Activated CD4-positive, alpha-beta T cell treated with anti-CD3 and anti-CD28 coated beads, Interleukin-2, amount 10 ng/mL, durations not matched to agents 7 days and 5 days (primary cell): Measurements from ENCODE around the gene KRTAP2-2. TPM values are rescaled to one million over a fixed set of nuclear protein-coding genes. Genes with fewer than 3 reads are reported as not detected.
"Not testable (repeated sequence)": the region's sequence is repeated elsewhere in the genome, so short reads cannot be mapped to it uniquely, and the experiment has no call there.

Source experiments
- CTCF ChIA-PET: fragments of 350-600 bp; sonication (Branson Sonifier 250); formaldehyde crosslinking; loops from one replicate; lab custom pipeline; 2021; ENCODE audit warnings: antibody characterized with exemption; lab: Charles Lee
- POLR2A ChIA-PET: fragments of 350-600 bp; sonication (Branson Sonifier 250); formaldehyde crosslinking; loops from one replicate; lab custom pipeline; 2021; ENCODE audit warnings: antibody characterized with exemption; lab: Charles Lee
- DNase-seq: peaks from one replicate; pipeline ENCODE4 v3.0.0-alpha.2; 2020
- H3K27ac Mint-ChIP-seq: one replicate; pipeline ENCODE4 v1.8.0; 2021; ENCODE audit warnings: mild to moderate bottlenecking, moderate library complexity, mixed read lengths
- H3K27me3 Mint-ChIP-seq: one replicate; pipeline ENCODE4 v1.8.0; 2021; ENCODE audit warnings: mixed read lengths
- H3K36me3 Mint-ChIP-seq: one replicate; pipeline ENCODE4 v1.8.0; 2021; ENCODE audit warnings: low read depth, mixed read lengths
- H3K4me1 Mint-ChIP-seq: one replicate; pipeline ENCODE4 v1.8.0; 2021; ENCODE audit warnings: mixed read lengths
- H3K4me3 Mint-ChIP-seq: one replicate; pipeline ENCODE4 v1.8.0; 2021; ENCODE audit warnings: mild to moderate bottlenecking, moderate library complexity, mixed read lengths
- H3K9me3 Mint-ChIP-seq: one replicate; pipeline ENCODE4 v1.8.0; 2021; ENCODE audit warnings: mixed read lengths
- total RNA-seq, 2 experiments: library from RNA; stranded (reverse); gene quantifications; one replicate each; pipeline ENCODE4 v1.2.3, GENCODE V29; 2021

The KRTAP2-2 gene
- total RNA-seq, 2 experiments from 2014 or later = not detected

- H3K27ac Mint-ChIP-seq = no peak overlapping the region
Observed at GRCh38 chr17:41058741-41059140, 3.7 kb upstream of the KRTAP2-2 start.

GRCh38 chr17:41057547-41057946 lies 2.5 kb upstream of the KRTAP2-2 start:
- ChIA-PET POLR2A (no interaction called here), CTCF (no interaction called here)
- Mint-ChIP-seq H3K27me3 (peaks cover 27% of the 10 kb centered on the region), H3K4me3 (no peak overlapping the region), H3K4me1 (no peaks in the 10 kb centered on the region), H3K9me3 (peaks cover 7% of the 10 kb centered on the region), H3K36me3 (no peaks in the 10 kb centered on the region), H3K27ac (no peak overlapping the region)
- DNase-seq = no peak

More at GRCh38 chr17:41058741-41059140, 3.7 kb upstream of the KRTAP2-2 start:
- no peak for DNase-seq
- H3K36me3 Mint-ChIP-seq = no peaks in the 10 kb centered on the region
- ChIA-PET CTCF (interaction anchor here (0.6 kb wide), 1 partner anchor 348 kb away, joined by 5 read pairs; no protein-coding TSS in a partner anchor), POLR2A (no interaction called here)
- no peaks in the 10 kb centered on the region for H3K4me1 Mint-ChIP-seq
- H3K27me3 Mint-ChIP-seq = peaks cover 29% of the 10 kb centered on the region
- H3K4me3 Mint-ChIP-seq = no peak overlapping the region
- H3K9me3 Mint-ChIP-seq = peaks cover 7% of the 10 kb centered on the region

GRCh38 chr17:41054556-41054955 lies 474 bp downstream of the KRTAP2-2 start:
- H3K36me3 Mint-ChIP-seq, CTCF ChIA-PET, DNase-seq: not testable (repeated sequence)

GRCh38 chr17:41054025-41054424 lies 1.0 kb downstream of the KRTAP2-2 start:
- peaks cover 8% of the 10 kb centered on the region for H3K27me3 Mint-ChIP-seq
- DNase-seq = no peak

More at GRCh38 chr17:41054556-41054955, 474 bp downstream of the KRTAP2-2 start:
- H3K9me3 Mint-ChIP-seq, POLR2A ChIA-PET, H3K27ac Mint-ChIP-seq, H3K4me1 Mint-ChIP-seq, H3K4me3 Mint-ChIP-seq: not testable (repeated sequence)
- peaks cover 11% of the 10 kb centered on the region for H3K27me3 Mint-ChIP-seq

GRCh38 chr17:41052566-41052965 lies 2.5 kb downstream of the KRTAP2-2 start:
- peaks cover 9% of the 10 kb centered on the region for H3K27me3 Mint-ChIP-seq
- no peak overlapping the region for H3K27ac Mint-ChIP-seq
- CTCF ChIA-PET = no interaction called here

More at GRCh38 chr17:41054025-41054424, 1.0 kb downstream of the KRTAP2-2 start:
- ChIA-PET CTCF (no interaction called here), POLR2A (no interaction called here)
- Mint-ChIP-seq H3K9me3 (peaks cover 7% of the 10 kb centered on the region), H3K4me3 (no peak overlapping the region), H3K4me1 (no peaks in the 10 kb centered on the region), H3K36me3 (no peaks in the 10 kb centered on the region), H3K27ac (no peak overlapping the region)

GRCh38 chr17:41049110-41049509 lies 5.9 kb downstream of the KRTAP2-2 start:
- no peak overlapping the region for H3K27ac Mint-ChIP-seq
- no peak for DNase-seq
- H3K9me3 Mint-ChIP-seq = peaks cover 2% of the 10 kb centered on the region
- ChIA-PET POLR2A (no interaction called here), CTCF (no interaction called here)
- no peaks in the 10 kb centered on the region for H3K36me3 Mint-ChIP-seq
- no peak overlapping the region for H3K4me3 Mint-ChIP-seq
- peaks cover 1% of the 10 kb centered on the region for H3K4me1 Mint-ChIP-seq
- peaks cover 17% of the 10 kb centered on the region for H3K27me3 Mint-ChIP-seq

More at GRCh38 chr17:41052566-41052965, 2.5 kb downstream of the KRTAP2-2 start:
- Mint-ChIP-seq H3K9me3 (peaks cover 5% of the 10 kb centered on the region), H3K4me3 (no peak overlapping the region), H3K36me3 (no peaks in the 10 kb centered on the region), H3K4me1 (no peaks in the 10 kb centered on the region)
- POLR2A ChIA-PET = no interaction called here
- DNase-seq = no peak

- H3K4me1 Mint-ChIP-seq = peaks cover 1% of the 10 kb centered on the region
- H3K9me3 Mint-ChIP-seq = peaks cover 3% of the 10 kb centered on the region
- no peaks in the 10 kb centered on the region for H3K36me3 Mint-ChIP-seq
- H3K27me3 Mint-ChIP-seq = peaks cover 17% of the 10 kb centered on the region
- no peak overlapping the region for H3K4me3 Mint-ChIP-seq
- ChIA-PET POLR2A (no interaction called here), CTCF (no interaction called here)
- no peak for DNase-seq
- H3K27ac Mint-ChIP-seq = no peak overlapping the region
Observed at GRCh38 chr17:41048441-41048840, 6.6 kb downstream of the KRTAP2-2 start.

- H3K27ac Mint-ChIP-seq, POLR2A ChIA-PET, H3K4me1 Mint-ChIP-seq, H3K36me3 Mint-ChIP-seq, H3K4me3 Mint-ChIP-seq, CTCF ChIA-PET, DNase-seq, H3K9me3 Mint-ChIP-seq: not testable (repeated sequence)
- peaks cover 16% of the 10 kb centered on the region for H3K27me3 Mint-ChIP-seq
Observed at GRCh38 chr17:41046735-41047465, 8.1 kb downstream of the KRTAP2-2 start, which contains the start of gene KRTAP2-1. Gene KRTAP2-1, minus strand, starts transcription at chr17:41047316. Its CDS starts 49 bp downstream, at chr17:41047267.

GRCh38 chr17:41042953-41043352 lies 12.1 kb downstream of the KRTAP2-2 start:
- H3K36me3 Mint-ChIP-seq = no peaks in the 10 kb centered on the region
- H3K27me3 Mint-ChIP-seq = peaks cover 14% of the 10 kb centered on the region
- ChIA-PET POLR2A (no interaction called here), CTCF (no interaction called here)
- H3K27ac Mint-ChIP-seq = no peak overlapping the region
- peaks cover 4% of the 10 kb centered on the region for H3K9me3 Mint-ChIP-seq
- peaks cover 1% of the 10 kb centered on the region for H3K4me1 Mint-ChIP-seq
- DNase-seq = no peak
- H3K4me3 Mint-ChIP-seq = no peak overlapping the region

GRCh38 chr17:41040783-41041571 lies 14.1 kb downstream of the KRTAP2-2 start, which contains the start of gene KRTAP1-1:
Gene KRTAP1-1, minus strand, starts transcription at chr17:41041450. Its CDS starts 53 bp downstream, at chr17:41041397.
- H3K27ac Mint-ChIP-seq, H3K4me1 Mint-ChIP-seq, H3K9me3 Mint-ChIP-seq, CTCF ChIA-PET, DNase-seq, H3K36me3 Mint-ChIP-seq, POLR2A ChIA-PET, H3K4me3 Mint-ChIP-seq: not testable (repeated sequence)
- peaks cover 16% of the 10 kb centered on the region for H3K27me3 Mint-ChIP-seq

- Mint-ChIP-seq H3K36me3 (no peaks in the 10 kb centered on the region), H3K4me1 (no peaks in the 10 kb centered on the region), H3K4me3 (no peak overlapping the region), H3K9me3 (no peaks in the 10 kb centered on the region), H3K27ac (no peak overlapping the region), H3K27me3 (peaks cover 11% of the 10 kb centered on the region)
- DNase-seq = no peak
- ChIA-PET POLR2A (no interaction called here), CTCF (no interaction called here)
Observed at GRCh38 chr17:41037853-41038350, 17.1 kb downstream of the KRTAP2-2 start.

- H3K36me3 Mint-ChIP-seq, H3K9me3 Mint-ChIP-seq, H3K27ac Mint-ChIP-seq, DNase-seq, POLR2A ChIA-PET, H3K4me3 Mint-ChIP-seq, H3K4me1 Mint-ChIP-seq, CTCF ChIA-PET: not testable (repeated sequence)
- peaks cover 14% of the 10 kb centered on the region for H3K27me3 Mint-ChIP-seq
Observed at GRCh38 chr17:41034346-41034935, 20.6 kb downstream of the KRTAP2-2 start, which contains the start of gene KRTAP1-3. Gene KRTAP1-3, minus strand, starts transcription at chr17:41034874. Its CDS starts 53 bp downstream, at chr17:41034821.
